Epidermal melanocyte (primary cell): ENCODE measurements around the gene ZNF736.
"Not testable (repeated sequence)": the region's sequence is repeated elsewhere in the genome, so short reads cannot be mapped to it uniquely, and the experiment has no call there.

Experiments
- DNase-seq: peaks from one replicate; pipeline ENCODE4 v3.0.0; 2011; ENCODE audit warnings: low spot score; ENCODE audit not compliant: insufficient read length

Gene ZNF736

DNA sequence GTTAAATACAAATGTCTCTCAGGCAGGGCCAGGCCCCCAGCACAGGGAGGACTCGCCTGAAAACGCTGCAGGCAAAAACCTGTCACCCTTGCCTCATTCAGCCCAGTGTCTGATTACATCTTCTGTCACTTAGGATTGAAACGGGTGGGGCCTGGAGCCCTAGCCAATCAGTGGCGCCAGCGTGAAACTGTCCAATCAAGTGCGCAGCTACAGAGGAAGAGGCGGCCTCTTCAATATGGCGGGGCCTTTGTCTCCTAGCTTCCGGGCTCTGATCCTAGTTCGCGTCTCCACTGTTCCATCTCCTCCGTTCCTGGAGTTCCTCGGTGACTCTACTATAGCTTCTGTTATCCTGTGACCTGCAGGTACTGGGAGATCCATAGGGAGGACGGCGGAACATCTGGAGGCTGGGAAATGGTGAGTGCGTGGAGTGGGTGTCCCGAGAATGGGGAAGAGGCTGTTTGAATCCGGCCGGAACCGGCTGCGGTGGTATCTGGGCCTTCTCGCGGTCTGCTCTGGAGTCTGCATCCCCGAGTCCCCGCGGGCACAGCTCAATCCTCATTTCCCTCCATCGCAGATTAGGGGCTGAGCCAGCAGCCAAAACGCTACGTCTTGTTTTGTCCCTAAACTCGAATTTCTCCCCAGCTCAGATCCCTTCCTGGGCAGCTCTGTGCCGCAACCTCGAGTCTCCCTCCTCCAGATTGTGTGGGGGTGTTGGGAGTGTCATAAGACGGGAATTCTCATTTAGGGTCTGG, at the start of gene ZNF736:
ZNF736 (plus strand) TSS at position 222 of the 752 bp plus-strand sequence; CDS start at position 412, 190 bp downstream.
- peak; percentile 85 for DNase-seq

DNA sequence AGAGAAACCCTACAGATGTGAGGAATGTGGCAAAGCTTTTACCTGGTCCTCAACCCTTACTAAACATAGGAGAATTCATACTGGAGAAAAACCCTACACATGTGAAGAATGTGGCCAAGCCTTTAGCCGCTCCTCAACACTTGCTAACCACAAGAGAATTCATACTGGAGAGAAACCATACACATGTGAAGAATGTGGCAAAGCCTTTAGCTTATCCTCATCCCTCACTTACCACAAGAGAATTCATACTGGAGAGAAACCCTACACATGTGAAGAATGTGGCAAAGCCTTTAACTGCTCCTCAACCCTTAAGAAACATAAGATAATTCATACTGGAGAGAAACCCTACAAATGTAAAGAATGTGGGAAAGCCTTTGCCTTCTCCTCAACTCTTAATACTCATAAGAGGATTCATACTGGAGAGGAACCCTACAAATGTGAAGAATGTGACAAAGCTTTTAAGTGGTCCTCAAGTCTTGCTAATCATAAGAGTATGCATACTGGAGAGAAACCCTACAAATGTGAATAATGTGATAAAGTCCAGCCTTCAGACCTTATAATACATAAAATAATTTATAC, 47.3 kb upstream of the ZNF736 start:
- no peak for DNase-seq

GRCh38 chr7:64277630-64278029, 36.1 kb upstream of the ZNF736 start:
- DNase-seq = no peak

DNA sequence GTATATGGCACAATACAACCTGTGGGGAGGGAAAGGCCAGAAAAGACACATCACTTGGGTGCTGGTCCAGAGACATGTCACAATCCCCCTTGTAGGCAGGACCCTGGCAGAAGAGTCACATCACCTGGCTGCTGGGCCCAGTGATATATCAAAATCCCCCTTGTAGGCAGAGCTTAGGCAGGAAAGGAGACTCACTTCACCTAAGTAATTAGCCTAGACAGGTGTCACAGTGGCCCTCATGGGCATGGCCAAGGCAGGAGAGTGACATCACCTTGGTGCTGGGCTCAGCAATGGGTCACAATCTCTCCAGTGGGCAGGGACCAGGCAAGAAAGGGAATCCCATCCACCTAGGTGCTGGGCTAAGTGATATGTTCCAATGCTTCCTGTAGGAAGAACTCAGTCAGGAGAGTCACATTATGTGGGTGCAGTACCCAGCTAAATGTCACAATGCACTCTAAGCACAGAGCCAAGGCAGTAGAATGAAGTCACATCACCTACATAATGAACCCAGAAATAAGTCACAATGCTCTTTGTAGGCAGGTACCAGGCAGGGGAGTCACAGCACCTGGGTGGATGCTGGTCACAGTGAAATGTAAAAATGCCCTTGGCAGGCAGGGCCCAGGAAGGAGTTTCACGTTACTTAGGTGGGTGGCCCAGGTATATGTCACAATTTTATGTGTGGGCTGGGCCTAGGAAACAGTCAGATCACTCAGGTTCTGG, 18.9 kb upstream of the ZNF736 start:
- no peak for DNase-seq

DNA sequence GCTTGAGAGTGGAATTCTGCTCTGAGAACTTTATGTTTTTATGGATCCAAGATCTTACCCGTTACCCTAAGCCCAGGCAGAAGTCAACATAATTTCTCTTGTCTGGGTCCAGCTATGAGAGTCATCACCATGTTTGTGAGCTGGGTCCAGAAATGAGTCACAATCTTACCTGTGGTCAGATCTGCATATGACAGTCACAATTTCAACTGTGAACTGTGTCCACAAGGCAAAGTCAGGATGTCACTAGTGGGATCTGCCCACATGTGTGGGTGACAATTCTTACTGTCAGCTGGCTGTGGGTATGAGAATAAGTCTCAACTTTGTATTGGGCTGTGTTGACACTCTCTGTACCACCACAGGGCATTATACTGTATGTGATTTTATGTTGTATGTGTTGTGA, 16.3 kb upstream of the ZNF736 start:
- DNase-seq = not testable (repeated sequence)

- no peak for DNase-seq
These were observed 12.9 kb upstream of the ZNF736 start for GRCh38 chr7:64300641-64301405.

DNA sequence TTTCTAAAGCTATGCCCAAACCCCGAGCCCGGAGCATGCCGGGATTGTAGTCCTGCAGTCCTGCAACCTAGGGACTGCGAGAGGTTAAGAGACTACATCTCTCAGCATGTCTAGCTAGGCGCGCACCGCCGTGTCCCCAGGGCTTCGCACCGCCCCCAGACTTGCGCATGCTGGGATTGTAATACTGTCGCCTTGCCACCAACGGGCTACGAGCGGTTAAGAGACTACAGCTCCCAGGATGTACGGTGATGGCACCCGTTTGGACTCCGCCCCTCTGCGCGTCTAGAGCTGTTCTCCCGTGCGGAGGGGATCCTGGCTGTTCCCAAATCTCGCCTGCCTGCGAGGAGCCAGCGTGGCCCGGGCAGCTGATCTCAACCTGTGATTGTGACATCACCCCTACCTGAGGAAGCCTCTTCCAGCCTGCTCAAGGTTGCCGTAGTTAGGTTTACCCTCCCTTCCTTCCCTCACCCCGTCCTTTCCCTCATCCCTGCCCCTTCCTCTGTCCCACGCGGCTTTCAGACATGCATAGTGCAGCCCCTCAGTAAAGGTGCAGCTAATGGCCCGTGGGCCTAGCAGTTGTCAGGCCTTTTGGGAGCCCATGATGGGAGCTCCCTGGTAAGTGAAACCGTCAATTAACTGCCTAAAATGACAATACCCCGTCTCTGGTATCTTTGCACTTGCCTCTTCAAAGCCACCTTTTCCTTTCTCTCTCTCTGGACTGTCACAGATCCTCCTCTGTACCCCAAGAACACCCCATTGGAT, 6.3 kb upstream of the ZNF736 start:
- peak; percentile 27 for DNase-seq

DNA sequence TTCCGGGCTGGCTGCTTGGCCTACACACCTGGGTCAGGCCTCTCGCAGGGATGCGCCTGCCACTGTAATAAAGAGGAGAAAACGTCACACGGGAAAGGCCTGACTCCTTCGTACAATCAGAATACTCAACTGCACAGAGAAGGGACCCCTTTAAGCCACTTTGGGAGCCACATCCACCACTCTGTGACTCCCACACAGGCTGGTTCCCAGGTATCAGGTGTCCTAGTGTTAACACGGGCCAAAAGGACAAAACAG, 5.8 kb upstream of the ZNF736 start:
- DNase-seq = no peak

- DNase-seq = no peak
These were observed 3.3 kb upstream of the ZNF736 start for GRCh38 chr7:64310426-64310825.

DNA sequence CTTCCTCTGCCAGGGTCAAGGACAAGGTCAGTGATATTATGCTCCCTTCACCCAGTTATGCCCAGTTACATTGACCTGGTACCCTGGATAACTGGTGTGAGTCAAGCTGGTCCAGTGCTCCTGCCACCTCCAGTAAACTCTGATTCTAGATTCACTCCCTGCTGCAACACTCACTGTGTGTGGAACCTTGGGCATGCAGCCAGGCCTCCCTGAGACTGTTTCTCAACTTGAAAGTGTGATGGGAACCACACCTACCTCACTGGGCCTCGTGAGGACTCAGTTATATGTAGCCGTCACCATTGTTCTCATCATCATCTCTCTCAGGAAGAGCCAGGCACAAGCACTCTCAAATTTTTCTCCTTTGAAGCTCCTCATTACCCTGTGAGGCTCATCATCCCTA, 935 bp upstream of the ZNF736 start:
- DNase-seq = no peak

GRCh38 chr7:64314566-64314965, 805 bp downstream of the ZNF736 start:
- no peak for DNase-seq

DNA sequence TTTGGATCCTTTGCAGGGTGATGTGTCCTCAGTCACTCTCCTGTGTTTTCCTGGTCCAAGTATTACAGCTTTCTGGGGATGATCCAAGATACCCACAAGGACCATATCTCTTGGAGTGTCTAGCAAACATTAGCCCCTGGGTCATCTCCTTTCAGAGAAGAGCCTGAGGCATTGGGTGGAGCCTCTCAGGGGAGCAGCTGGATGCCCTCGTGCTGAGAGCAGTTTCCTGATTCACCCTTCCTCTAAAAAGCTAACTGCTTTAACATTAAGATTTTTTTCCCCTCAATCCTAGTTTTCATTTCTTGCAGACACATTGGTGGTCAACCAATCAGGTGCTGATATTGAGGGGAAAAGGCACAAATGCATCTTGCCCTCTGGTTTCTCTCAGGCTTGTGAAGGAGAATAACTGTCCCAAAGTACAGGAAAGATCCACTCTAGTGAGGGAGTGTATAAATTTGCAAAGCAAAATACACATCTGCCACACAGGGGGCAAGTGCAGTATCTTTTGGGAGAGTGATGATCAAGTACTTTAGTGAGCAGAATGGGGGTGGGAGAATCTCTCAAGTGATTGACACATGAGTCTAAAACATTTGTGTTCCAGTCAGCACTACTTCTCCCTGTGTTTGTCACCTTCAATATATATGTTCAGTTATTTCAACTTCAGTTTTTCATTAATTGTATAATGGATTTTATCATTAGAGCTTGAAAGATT, 2.4 kb downstream of the ZNF736 start:
- not testable (repeated sequence) for DNase-seq

DNA sequence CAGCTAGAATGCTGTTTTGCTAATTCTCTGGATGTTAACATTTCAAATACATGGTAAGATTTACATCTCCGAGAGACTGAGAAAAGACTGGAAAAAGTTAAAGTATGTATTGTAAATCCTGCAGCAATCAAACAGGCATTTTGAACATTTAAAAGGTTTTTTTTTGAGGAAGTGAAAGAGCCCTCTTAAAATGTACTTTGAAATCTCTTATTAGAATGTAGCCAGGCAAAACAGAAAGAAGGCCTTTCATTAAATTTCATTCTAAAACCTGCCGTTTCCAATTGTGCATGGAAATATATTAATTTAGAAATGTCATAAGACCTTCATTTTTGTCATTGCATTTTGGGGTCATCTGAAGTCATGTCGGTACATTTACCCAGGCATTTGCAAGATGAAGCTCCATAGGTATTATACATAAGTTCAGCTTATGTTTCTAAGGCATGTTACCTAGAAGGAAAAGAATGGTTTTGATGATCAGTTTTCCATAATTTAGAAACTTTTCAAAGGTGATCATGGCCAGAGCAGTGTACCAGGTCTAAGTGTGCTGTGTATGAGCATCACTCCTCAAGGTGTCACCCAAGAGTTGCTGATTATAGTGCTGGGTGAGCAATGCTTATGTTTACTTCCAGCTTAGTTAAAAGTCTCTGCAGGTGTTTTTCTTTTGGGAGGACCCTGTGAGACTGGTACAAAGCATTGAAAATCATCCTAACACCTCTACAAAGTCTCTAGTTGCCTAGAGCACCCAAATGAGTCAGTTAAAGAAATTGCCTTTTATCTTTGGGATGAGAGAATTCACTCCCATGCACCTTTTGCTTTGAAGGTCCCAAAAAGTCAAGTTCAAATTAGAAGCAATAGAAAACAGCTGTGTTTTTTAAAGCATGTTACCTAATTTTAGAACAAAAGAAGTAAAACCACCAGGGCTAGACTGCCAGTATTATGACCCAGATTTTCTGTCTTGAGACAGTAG, 7.1 kb downstream of the ZNF736 start:
- no peak for DNase-seq

- not testable (repeated sequence) for DNase-seq
These were observed 10.4 kb downstream of the ZNF736 start for GRCh38 chr7:64324166-64324565.

DNA sequence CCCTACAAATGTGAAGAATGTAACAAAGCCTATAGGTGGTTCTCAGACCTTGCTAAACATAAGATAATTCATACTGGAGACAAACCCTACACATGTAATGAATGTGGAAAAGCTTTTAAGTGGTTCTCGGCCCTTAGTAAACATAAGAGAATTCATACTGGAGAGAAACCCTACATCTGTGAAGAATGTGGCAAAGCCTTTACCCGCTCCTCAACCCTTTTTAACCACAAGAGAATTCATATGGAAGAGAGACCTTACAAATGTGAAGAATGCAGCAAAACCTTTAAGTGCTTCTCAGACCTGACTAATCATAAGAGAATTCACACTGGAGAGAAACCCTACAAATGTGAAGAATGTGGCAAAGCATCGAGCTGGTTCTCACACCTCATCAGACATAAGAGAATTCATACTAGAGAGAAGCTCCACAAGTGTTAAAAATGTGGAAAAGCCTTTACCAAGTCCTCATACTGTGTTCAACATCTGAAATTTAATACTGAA, 35.0 kb downstream of the ZNF736 start:
- not testable (repeated sequence) for DNase-seq

DNA sequence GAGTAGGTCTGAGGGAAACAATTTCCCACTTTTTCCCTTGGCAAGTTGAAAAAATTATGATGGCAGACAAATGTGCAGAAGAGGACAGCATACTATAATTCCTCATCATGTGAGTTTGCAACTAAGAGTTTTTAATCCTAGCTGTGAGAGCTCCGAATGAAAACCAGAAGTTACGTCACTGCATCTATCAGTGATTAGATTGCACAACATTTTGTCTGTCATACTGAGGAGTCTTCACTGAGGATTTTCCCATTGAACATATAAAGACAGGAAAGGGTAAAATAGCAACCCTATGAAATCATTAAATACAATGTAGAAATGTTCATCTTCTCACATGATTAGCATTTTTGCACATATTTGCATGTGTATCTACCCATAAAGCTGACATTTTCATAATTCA, 45.8 kb downstream of the ZNF736 start:
- no peak for DNase-seq

DNA sequence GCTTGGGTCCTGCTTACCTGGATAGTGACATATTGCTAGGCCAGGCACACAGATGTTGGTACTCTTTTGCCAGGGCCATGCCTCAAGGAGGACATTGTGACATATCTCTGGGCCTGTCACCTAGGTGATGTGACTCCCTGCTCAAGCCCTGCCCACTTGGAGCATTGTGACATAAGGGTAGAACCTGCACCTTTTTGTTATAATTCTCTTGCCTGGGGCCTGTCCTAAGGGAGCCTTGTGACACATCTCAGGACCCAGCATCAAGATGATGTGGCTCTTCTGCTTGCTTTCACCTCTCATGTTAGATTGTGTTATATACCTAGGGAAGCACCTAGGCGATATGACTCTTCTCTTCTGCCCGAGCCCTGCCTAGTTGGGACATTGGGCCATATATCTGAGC, 57.4 kb downstream of the ZNF736 start:
- no peak for DNase-seq

DNA sequence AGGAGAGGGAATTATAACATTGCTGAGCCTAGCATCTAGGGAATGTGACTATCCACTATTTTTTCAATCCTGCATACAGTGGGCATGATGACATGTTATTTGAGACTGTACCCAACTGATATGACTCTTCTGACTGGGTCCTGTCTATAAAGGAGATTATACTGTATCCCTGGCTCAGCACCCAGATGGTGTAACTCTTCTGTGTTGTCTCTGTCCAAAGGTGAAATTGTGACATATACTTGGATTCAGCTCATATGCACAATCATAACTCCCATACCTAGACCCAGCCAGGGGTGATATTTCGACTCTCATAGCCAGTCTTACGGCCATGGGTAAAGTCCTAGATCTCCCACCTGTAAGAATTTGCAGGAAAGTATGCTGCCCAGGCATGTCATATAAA, 59.3 kb downstream of the ZNF736 start:
- no peak for DNase-seq

- no peak for DNase-seq
These were observed 86.6 kb downstream of the ZNF736 start for GRCh38 chr7:64400401-64400800.
